Inflammatory macrophage (primary cell): ENCODE measurements around the gene TPD52L1.
A peak's percentile ranks its signal among the peaks of the same experiment; 100 is the strongest.
"Not testable (repeated sequence)": the region's sequence is repeated elsewhere in the genome, so short reads cannot be mapped to it uniquely, and the experiment has no call there.

Experiments used
- DNase-seq, 2 donors: peaks; one replicate each; pipeline ENCODE4 v3.0.0-alpha.2; 2020 to 2022
- total RNA-seq, 18 experiments: gene quantifications; one replicate each; lab custom pipeline; 2026; ENCODE audit warnings: mixed read lengths in 6 of 18, inconsistent platforms in 2 of 18; lab: John Stamatoyannopoulos, UW

The TPD52L1 gene, protein sequence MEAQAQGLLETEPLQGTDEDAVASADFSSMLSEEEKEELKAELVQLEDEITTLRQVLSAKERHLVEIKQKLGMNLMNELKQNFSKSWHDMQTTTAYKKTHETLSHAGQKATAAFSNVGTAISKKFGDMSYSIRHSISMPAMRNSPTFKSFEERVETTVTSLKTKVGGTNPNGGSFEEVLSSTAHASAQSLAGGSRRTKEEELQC
- 0.23 to 4.9 (median 1.7) reads per million in 18 experiments for total RNA-seq

- DNase-seq = peak; percentile 28 to 59
Measured at GRCh38 chr6:125153391-125154117, at the start of gene TPD52L1. Gene TPD52L1 (plus strand): TSS chr6:125153773. CDS start chr6:125153952, 179 bp downstream.

GRCh38 chr6:125104425-125104824 is 49.1 kb upstream of the TPD52L1 start:
- no peak for DNase-seq

- no peak for DNase-seq
Measured at GRCh38 chr6:125107048-125107447, 46.5 kb upstream of the TPD52L1 start.

DNA sequence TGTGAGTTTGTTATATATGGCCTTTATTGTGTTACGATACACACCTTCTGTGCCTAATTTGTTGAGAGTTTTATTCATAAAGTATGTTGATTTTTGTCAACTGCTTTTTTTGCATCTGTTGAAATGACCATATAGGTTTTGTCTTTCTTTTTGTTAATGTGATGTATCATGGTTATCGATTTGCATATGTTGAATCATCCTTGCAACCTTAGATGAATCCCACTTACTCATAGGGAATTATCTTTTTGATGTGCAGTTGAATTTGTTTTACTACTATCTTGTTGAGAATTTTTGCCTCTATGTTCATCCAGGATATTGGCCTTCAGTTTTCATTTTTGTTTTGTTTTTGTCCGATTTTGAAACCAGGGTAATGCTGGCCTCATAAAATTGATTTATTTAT is 45.7 kb upstream of the TPD52L1 start:
- DNase-seq = no peak

DNA sequence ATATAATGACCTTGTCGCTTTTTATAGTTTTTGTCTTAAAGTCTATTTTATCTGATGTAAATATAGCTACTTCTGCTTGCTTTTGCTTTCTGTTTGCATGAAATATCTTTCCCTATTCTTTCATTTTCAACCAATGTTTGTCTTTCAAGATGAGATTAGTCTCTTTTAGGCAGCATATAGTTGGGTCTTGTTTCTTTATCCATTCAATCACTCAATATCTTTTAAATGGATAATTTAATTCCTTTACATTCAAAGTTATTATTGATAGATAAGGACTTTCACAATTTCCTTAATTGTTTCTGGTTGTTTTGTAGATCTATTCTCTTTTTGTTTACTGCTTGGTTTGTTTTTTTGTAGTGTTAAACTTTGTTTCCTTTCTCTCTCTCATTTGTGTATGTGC is 43.5 kb upstream of the TPD52L1 start:
- DNase-seq = no peak

GRCh38 chr6:125111219-125111983 is 42.2 kb upstream of the TPD52L1 start:
- no peak for DNase-seq

DNA sequence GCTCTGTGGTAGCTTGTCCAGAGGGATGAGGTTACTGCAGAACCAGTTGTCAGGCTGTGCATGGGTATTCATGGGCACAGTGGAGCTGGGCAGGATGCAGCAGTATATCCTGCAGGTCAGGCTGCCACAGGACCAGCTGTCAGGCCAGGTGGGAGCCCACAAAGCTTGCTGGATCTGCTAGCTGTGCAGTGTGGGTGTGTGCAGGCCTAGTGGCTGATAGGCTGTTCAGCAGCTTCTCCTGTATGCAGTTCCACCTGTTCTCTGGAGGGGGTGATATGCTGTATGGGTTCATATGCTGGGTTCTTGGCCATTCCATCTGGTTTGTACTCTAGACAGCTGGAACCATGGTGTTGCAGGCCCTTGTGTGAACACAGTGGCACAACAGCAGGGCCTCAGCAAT is 40.6 kb upstream of the TPD52L1 start:
- no peak for DNase-seq

- peak; percentile 71 to 75 for DNase-seq
Measured at GRCh38 chr6:125114248-125114858, 39.2 kb upstream of the TPD52L1 start.

GRCh38 chr6:125116170-125116569 is 37.4 kb upstream of the TPD52L1 start:
- no peak for DNase-seq

DNA sequence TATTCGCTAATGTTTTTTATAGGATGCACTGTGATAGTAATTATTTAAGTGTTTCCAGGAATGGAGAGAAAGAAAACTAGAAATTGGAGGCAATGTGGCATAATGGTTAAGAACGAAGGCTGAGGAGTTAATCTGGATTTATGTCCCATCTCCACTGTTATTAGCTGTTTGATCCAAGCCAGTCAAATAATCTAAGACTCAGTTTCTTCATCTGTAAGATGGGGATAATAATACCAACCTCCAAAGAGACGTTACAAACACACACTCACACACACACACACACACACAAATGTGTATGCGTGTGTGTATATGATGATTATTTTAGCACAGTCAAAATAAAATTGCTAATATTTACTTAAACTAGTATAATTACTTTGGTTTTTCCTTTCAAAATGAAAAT is 36.9 kb upstream of the TPD52L1 start:
- no peak for DNase-seq

GRCh38 chr6:125117818-125118217 is 35.8 kb upstream of the TPD52L1 start:
- no peak for DNase-seq

- DNase-seq = no peak
Measured at GRCh38 chr6:125120054-125120590, 33.5 kb upstream of the TPD52L1 start.

DNA sequence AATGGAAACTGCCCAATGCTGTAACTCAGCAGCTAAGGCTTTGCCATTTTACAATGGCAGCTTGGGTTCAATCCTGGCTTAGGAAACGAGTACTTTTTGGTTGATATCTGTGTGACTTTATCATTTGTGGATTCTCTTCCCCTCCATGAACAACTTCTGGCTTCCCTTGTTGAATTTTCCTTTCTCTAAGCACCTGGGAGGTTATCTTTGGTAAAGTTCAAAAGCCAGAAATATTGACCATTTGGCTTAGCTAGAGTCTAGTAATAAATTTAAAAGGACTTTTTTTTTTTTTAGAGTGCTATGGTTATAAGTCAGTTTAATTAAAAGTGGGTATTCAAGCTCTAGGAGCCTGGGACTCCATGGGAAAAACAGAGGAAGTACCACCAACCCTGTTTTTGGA is 31.7 kb upstream of the TPD52L1 start:
- no peak for DNase-seq

DNA sequence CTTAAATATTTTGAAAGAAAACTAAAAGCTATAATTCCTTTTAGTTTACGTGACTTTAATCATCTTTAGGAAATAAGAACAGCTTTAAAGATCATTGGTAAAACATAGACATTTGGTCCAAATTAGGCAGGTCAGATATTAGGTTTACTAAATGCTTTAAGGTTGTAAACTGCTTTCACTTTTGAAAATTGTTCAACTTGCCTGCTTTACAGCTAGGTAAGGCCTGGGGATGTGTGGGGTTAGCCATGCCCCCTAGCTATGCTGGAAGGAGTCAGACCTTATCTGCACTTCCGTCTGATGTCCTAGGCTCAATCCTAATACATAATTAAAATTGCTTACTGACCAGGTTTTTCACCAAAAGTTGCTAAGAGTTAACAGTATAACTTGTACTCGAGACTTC is 30.5 kb upstream of the TPD52L1 start:
- DNase-seq = no peak

GRCh38 chr6:125123468-125124048 is 30.0 kb upstream of the TPD52L1 start:
- DNase-seq = no peak

GRCh38 chr6:125124049-125124669 is 29.4 kb upstream of the TPD52L1 start:
- no peak for DNase-seq

GRCh38 chr6:125125856-125126255 is 27.7 kb upstream of the TPD52L1 start:
- DNase-seq = not testable (repeated sequence)

GRCh38 chr6:125129354-125129753 is 24.2 kb upstream of the TPD52L1 start:
- DNase-seq = no peak

DNA sequence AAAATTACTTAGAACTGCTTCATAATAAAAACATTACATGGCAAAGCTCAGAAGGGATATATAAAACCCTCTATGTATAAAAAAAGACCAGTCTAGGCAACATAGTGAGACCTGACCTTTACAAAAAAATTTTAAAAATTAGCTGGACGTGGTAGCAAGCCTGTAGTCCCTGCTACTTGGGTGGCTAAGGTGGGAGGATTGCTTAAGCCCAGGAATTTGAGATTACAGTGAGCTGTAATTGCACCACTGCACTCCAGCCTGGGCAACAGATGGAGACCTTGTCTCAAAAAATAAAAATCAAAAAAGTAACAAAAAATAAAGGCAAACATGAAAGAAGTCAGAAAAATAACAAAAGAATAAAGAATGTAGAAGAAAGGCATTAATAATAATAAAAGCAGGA is 21.5 kb upstream of the TPD52L1 start:
- DNase-seq = no peak

GRCh38 chr6:125136378-125136777 is 17.2 kb upstream of the TPD52L1 start:
- no peak for DNase-seq

DNA sequence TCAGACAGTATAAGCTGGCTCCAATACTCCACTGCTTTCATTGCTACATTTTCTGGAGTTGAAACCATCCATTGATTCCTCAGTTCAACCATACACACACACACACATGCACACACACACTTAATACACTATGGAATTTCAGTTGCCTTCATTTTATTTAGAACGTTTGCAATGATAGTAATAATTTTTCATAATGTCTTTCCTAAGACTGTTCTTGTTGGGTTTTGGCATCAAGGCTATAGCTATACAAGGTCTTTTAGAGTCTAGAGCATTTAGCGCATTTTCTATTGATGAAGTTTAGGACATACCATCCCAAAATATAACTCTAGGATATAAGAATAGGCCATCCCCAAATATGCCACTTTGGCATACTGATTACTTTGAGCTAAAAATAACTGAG is 15.5 kb upstream of the TPD52L1 start:
- no peak for DNase-seq

- DNase-seq = no peak
Measured at GRCh38 chr6:125140808-125141207, 12.8 kb upstream of the TPD52L1 start.
